HepG2 (cell line): ENCODE data around the gene SMTNL2. TPM values are rescaled to one million over a fixed set of nuclear protein-coding genes. Genes with fewer than 3 reads are reported as not detected.
A peak's percentile ranks its signal among the peaks of the same experiment; 100 is the strongest.

Source experiments
- ETV5 ChIP-seq: IDR thresholded peaks from 2 replicates; pipeline ENCODE4 v1.6.1; 2018; ENCODE audit warnings: missing biosample characterization, missing genetic modification reagents, inconsistent platforms, borderline replicate concordance
- FLYWCH1 ChIP-seq: sonication (generic); formaldehyde crosslinking; IDR thresholded peaks from 2 replicates; pipeline ENCODE4 v1.8.1; 2023; ENCODE audit warnings: mild to moderate bottlenecking, missing genetic modification reagents
- HCFC1 ChIP-seq: fragments of 150-350 bp; IDR thresholded peaks from 2 replicates; pipeline ENCODE4 v1.6.1; 2014; ENCODE audit warnings: low read depth, low read length
- HIVEP1 ChIP-seq: sonication (generic); formaldehyde crosslinking; IDR thresholded peaks from 2 replicates; pipeline ENCODE4 v1.4.0; 2020; ENCODE audit warnings: mild to moderate bottlenecking, missing genetic modification reagents
- ISX ChIP-seq: sonication (generic); formaldehyde crosslinking; conservative IDR thresholded peaks from 2 replicates; pipeline ENCODE4 v1.5.0; 2020; ENCODE audit warnings: missing genetic modification reagents
- LBX2 ChIP-seq: sonication (generic); formaldehyde crosslinking; IDR thresholded peaks from 2 replicates; pipeline ENCODE4 v1.5.0; 2020; ENCODE audit warnings: missing genetic modification reagents, mild to moderate bottlenecking, borderline replicate concordance
- LRRFIP1 ChIP-seq: sonication (generic); formaldehyde crosslinking; conservative IDR thresholded peaks from 2 replicates; pipeline ENCODE4 v1.4.0; 2020; ENCODE audit warnings: missing genetic modification reagents
- MAX ChIP-seq: IDR thresholded peaks from 2 replicates; pipeline ENCODE4 v1.6.1; 2012; ENCODE audit warnings: inconsistent platforms
- MNT ChIP-seq: fragments of 450-650 bp; IDR thresholded peaks from 2 replicates; pipeline ENCODE4 v1.6.1; 2016
- PRMT3 ChIP-seq: sonication (generic); formaldehyde crosslinking; IDR thresholded peaks from 2 replicates; pipeline ENCODE4 v1.8.1; 2022; ENCODE audit warnings: low read depth, mild to moderate bottlenecking, moderate library complexity, missing genetic modification reagents, borderline replicate concordance
- SKIL ChIP-seq: sonication (generic); formaldehyde crosslinking; IDR thresholded peaks from 2 replicates; pipeline ENCODE4 v1.8.0; 2022; ENCODE audit warnings: missing genetic modification reagents, mild to moderate bottlenecking, moderate library complexity, borderline replicate concordance
- SP1 ChIP-seq, 2 experiments: fragments of 450-650 bp in 1 of 2; sonication (generic) in 1 of 2; formaldehyde crosslinking in 1 of 2; IDR thresholded peaks; 2 replicates each; pipeline versions ENCODE4 v1.4.0 to v1.6.1; 2016 to 2020; ENCODE audit warnings: missing genetic modification reagents in 1 of 2
- TEAD2 ChIP-seq: sonication (generic); formaldehyde crosslinking; IDR thresholded peaks from 2 replicates; pipeline ENCODE4 v1.9.0; 2021; ENCODE audit warnings: missing genetic modification reagents
- TFAP4 ChIP-seq: sonication (generic); IDR thresholded peaks from 2 replicates; pipeline ENCODE4 v1.6.1; 2016; ENCODE audit warnings: low read depth, borderline replicate concordance
- ZNF703 ChIP-seq: sonication (generic); formaldehyde crosslinking; IDR thresholded peaks from 2 replicates; pipeline ENCODE4 v1.5.1; 2020; ENCODE audit warnings: missing genetic modification reagents, mild to moderate bottlenecking, moderate library complexity, borderline replicate concordance
- ZNF776 ChIP-seq: sonication (generic); formaldehyde crosslinking; IDR thresholded peaks from 2 replicates; pipeline ENCODE4 v1.4.0; 2020; ENCODE audit warnings: mild to moderate bottlenecking, missing genetic modification reagents
- ZUFSP ChIP-seq: sonication (generic); formaldehyde crosslinking; IDR thresholded peaks from 2 replicates; pipeline ENCODE4 v1.9.0; 2021; ENCODE audit warnings: missing genetic modification reagents, mild to moderate bottlenecking, borderline replicate concordance
- polyA plus RNA-seq, 8 experiments: library from polyadenylated mRNA; depleted of rRNA in 3 of 8; stranded (reverse) in 7 of 8; unstranded in 1 of 8; fragments of >200 nt; fragmentation: Illumina TruSeq in 4 of 8; extraction: Trizol in 4 of 8; gene quantifications; 2 replicates each; pipeline versions ENCODE4 v1.2.1 to v1.2.3, GENCODE V29; 2011 to 2016; ENCODE audit warnings: low read depth in 4 of 8, missing spikeins in 1 of 8, mixed read lengths in 1 of 8; ENCODE audit not compliant: insufficient read depth in 1 of 8
- total RNA-seq, 5 experiments: library from RNA; depleted of rRNA; stranded (reverse); fragments of >200 nt; fragmentation: Illumina TruSeq; extraction: Trizol; gene quantifications; 2 replicates each; pipeline ENCODE4 v1.2.3, GENCODE V29; 2016; ENCODE audit warnings: low read depth in 1 of 5

The SMTNL2 gene
- total and polyA plus RNA-seq, 2 of the 13 experiments (the other 11 are each of a cell fraction or from before 2014, with no cell fraction given) = 0.41 to 5.1 TPM

GRCh38 chr17:4554997-4555799 lies 29.1 kb upstream of the SMTNL2 start, which contains the start of gene MYBBP1A (continued):
- TF ChIP-seq ZUFSP (CRISPR knock-in tag) (no peak), MNT (peak; percentile 92), HCFC1 (no peak), LRRFIP1 (CRISPR knock-in tag) (no peak), ZNF776 (peak; percentile 89), FLYWCH1 (CRISPR knock-in tag) (0 out of 2 replicates have a peak, but pooled peaks have one; percentile 69), TFAP4 (peak; percentile 28; the same call in 1 of the 2 replicates), ETV5 (CRISPR knock-in tag) (peak; percentile 88; the same call in 1 of the 2 replicates), ZNF703 (CRISPR knock-in tag) (no peak), HIVEP1 (CRISPR knock-in tag) (peak; percentile 93), PRMT3 (no peak; the same call in 1 of the 2 replicates), MAX (peak; percentile 99), SP1 (IDR thresholded peaks at IDR 0.05) (no peak), SP1 (CRISPR knock-in tag; IDR thresholded peaks at IDR 0.05) (no peak), ISX (CRISPR knock-in tag) (no peak; the same call in 1 of the 2 replicates), TEAD2 (no peak), LBX2 (CRISPR knock-in tag) (peak; percentile 68; the same call in 1 of the 2 replicates), SKIL (CRISPR knock-in tag) (no peak)
